Epithelial cell of esophagus (primary cell): ENCODE results near the gene MSL1.

Source experiments
- DNase-seq: peaks from one replicate; pipeline ENCODE4 v3.0.0; 2010; ENCODE audit warnings: low read depth
- H3K4me3 ChIP-seq: 2 replicates; pipeline ENCODE4 v1.5.1; 2011; ENCODE audit warnings: mild to moderate bottlenecking, low read length, control low read depth
- TF ChIP-seq, protein P1 (sequence below): IDR thresholded peaks from 2 replicates; pipeline ENCODE4 v1.5.1; 2011; ENCODE audit warnings: low read depth, mild to moderate bottlenecking, low read length, control low read depth, inconsistent platforms; ENCODE audit not compliant: insufficient read depth; ENCODE audit errors: missing control alignments

The MSL1 gene

DNA sequence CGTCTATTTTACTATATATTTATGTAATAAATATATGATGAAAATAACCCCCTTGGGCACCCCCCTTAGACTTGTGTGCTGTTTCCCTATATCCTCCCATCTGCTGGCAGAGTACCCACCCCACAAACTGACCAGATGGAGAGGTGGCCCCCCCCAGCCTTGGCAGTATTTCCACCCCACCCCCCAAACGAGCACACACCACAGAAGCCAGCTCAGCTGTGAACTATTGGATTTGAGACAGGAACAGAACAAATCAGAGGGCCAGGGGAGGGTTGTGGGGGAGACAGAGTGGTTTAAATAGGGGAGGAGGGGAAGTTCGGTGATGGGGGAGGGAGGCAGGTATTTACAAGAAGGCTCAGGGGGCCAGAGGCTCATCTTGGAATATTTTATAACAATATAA lies 29.2 kb upstream of the MSL1 start:
- TF ChIP-seq, protein P1, sequence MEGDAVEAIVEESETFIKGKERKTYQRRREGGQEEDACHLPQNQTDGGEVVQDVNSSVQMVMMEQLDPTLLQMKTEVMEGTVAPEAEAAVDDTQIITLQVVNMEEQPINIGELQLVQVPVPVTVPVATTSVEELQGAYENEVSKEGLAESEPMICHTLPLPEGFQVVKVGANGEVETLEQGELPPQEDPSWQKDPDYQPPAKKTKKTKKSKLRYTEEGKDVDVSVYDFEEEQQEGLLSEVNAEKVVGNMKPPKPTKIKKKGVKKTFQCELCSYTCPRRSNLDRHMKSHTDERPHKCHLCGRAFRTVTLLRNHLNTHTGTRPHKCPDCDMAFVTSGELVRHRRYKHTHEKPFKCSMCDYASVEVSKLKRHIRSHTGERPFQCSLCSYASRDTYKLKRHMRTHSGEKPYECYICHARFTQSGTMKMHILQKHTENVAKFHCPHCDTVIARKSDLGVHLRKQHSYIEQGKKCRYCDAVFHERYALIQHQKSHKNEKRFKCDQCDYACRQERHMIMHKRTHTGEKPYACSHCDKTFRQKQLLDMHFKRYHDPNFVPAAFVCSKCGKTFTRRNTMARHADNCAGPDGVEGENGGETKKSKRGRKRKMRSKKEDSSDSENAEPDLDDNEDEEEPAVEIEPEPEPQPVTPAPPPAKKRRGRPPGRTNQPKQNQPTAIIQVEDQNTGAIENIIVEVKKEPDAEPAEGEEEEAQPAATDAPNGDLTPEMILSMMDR: no peak

DNA sequence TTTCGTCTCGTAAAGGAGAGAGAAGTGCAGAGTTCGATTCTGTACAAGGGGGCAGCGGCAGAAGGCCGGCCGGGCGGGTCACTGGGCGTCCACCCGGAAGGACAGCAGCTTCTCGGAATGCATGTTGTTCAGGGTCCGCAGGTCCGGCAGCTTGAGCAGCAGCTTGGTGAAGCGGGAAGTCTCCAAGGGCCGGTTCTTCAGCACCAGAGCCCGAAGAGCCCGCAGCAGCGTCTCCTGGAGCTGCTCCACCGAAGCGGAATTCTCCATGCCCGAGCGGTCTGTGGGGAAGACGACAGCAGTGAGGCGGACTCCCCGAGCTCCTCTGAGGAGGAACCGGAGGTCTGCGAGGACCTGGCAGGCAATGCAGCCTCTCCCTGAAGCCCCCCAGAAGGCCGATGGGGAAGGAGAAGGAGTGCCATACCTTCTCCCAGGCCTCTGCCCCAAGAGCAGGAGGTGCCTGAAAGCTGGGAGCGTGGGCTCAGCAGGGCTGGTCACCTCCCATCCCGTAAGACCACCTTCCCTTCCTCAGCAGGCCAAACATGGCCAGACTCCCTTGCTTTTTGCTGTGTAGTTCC lies 28.7 kb upstream of the MSL1 start:
- no peak for DNase-seq
- TF ChIP-seq, protein P1: no peak
- H3K4me3 ChIP-seq: no peak overlapping the region

More for the DNA sequence above, 29.2 kb upstream of the MSL1 start:
- DNase-seq: no peak
- no peak overlapping the region for H3K4me3 ChIP-seq

DNA sequence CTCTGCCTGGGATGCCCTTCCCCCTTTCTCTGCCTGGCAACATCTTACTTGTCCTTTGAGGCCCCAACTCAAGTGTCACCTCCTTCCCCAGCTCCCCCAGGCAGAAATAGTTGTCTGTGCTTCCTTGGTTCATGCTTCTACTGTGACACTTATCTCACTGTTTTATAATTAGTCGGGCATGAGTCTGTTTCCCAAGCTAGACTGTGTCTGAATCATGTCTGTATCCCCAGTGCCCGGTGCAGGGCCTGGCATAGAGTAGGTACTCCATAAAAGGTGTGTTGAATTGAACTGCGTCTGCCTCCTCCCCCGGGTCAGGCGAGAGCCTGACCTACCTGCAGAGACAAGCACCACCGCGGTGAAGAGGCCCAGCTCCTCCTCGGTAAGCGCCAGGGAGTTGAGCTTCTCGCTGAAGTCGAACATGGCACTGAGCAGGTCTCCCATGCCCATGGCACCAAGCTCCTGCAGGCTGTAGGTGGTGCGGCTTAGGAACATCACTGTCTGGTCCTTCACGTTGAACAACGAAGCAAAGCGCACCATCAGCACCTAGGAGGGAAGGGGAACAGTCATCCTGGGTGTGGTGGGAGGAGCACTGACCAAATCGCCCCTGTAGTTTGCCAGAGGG lies 28.1 kb upstream of the MSL1 start:
- H3K4me3 ChIP-seq: no peak overlapping the region
- TF ChIP-seq, protein P1: no peak
- no peak for DNase-seq

DNA sequence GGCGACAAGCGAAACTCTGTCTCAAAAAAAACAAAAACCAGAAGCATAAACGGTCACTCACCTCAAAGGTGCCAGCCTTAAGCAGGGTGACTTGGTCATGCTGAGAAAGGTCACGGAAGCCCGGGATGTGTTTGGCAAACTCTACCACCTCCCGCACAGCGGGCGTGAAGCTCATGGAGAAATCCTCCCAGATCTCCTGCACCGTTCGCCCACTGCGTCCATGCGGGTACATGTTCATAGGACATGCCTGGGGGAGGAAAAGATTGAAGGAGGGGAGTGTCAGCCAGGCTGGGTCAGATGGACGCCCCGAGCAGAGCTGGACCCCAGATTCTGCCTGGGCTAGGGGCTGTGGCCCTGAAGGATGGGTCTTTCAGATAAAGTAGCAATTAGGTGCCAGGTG lies 26.9 kb upstream of the MSL1 start:
- TF ChIP-seq, protein P1: no peak
- H3K4me3 ChIP-seq: no peak overlapping the region
- no peak for DNase-seq

DNA sequence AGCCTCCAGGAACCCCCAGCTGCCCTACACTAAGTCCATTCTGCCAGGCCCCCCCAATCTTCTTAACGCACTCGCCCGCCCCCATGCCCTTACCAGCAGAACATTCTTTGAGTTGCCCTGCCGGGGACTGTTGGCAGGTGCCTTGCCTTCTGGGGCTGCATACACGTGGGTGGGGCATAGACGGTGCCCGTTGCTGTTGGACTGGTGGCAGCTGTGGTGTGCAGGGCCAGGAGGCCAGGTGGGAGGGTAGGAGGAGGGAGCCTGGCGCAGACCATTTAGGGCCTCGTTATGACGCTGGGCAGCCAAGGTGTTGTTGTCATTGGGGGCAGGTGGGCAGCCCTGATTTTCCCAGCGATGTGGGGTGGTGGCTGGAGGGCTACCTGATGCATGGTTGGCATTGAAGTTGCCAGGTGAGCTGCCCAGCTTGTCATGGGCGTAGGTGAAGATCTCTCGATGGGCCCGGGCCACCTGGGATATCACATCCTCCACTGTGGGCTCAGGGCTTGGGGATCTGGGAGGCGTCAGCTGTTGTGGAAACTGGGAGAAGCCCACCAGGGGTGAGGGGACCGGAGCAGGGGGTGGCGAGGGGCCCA lies 26.3 kb upstream of the MSL1 start:
- TF ChIP-seq, protein P1: no peak
- DNase-seq: no peak
- H3K4me3 ChIP-seq: no peak overlapping the region

DNA sequence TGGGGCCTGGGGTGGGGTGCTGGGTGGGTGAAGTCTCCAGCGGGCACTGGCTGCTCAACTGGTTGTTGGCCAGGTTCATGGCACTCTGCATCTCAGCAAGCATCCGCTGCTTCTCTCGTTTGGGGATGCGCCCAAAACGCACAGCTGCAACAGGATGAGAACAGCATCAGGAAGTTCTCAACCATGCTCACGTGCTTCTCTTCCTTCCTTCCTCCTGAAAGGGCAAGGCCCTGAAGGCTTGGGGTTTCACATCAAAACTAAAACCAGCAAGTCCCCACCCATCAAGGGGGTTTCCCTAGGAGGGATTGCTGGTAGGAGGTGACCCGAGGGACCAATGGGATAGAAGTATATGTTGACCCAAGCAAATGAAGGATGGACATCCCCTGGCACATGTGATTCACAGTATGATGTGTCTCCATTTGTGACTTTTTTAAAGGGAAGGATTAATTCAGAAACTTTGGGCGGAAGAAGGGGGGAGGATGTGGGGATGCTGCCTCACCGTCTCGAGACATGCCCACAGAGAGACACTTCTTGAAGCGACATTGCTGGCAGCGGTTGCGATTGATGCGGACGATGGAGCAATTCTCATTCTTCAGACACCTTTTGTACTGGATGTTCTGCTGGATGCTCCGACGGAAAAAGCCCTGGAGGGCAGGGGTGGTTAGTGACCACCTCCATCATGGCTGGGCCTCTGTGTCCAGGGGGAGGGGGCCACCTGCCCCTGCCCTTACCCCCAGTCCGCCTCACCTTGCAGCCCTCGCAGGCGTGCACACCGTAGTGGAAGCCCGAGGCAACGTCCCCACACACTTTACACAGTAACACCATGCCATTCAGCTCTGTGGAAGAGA lies 25.6 kb upstream of the MSL1 start:
- H3K4me3 ChIP-seq: no peak overlapping the region
- DNase-seq: no peak
- TF ChIP-seq, protein P1: no peak
